ENCODE data around the gene UBE2D2.

GRCh38 chr5:139651853-139652787 lies 91.0 kb downstream of the UBE2D2 start:
- TF ChIP-seq CTCF (IDR thresholded peaks at IDR 0.05) (no peak), EP300 (IDR thresholded peaks at IDR 0.05) (no peak), POLR2AphosphoS5 (IDR thresholded peaks at IDR 0.05) (no peak)

All from esophagus muscularis mucosa (tissue), 4 donors.